ENCODE results near the gene RGMB. TPM values are rescaled to one million over a fixed set of nuclear protein-coding genes. Genes with fewer than 3 reads are reported as not detected.

The RGMB gene
- total and polyA plus RNA-seq, 2 of the 13 experiments (the other 11 are each of a cell fraction or from before 2014, with no cell fraction given): 3.0 to 3.8 TPM

- peak; percentile 87 for DNase-seq (ENCODE audit: low spot score)
- Histone ChIP-seq H3K4me1 (ENCODE audit: insufficient read depth, low read length) (peaks cover 60% of the 10 kb centered on the region), H3K4me3 (replicated peaks in 1 of 3; ENCODE audit: insufficient read depth in 1 of 3, low read depth in 2 of 3, low read length in 3 of 3) (peak overlapping the region in 1 of 3 experiments; percentile 19; a peak in 1 of 6 replicates), H2AFZ (ENCODE audit: low read length) (peak overlapping the region; percentile 54), H4K20me1 (ENCODE audit: insufficient read depth, low read length) (peaks cover 10% of the 10 kb centered on the region; the same call in 1 of the 2 replicates), H3K4me2 (ENCODE audit: low read depth, low read length) (peak overlapping the region; percentile 65), H3K9me3 (ENCODE audit: low read length) (no peaks in the 10 kb centered on the region), H3K27me3 (ENCODE audit: control insufficient read depth in 1 of 2, insufficient read depth in 2 of 2, low read length in 2 of 2) (no peaks in the 10 kb centered on the region), H3K27ac (ENCODE audit: extremely low read length, insufficient read depth, low read length) (peak overlapping the region; percentile 59), H3K9ac (ENCODE audit: insufficient read depth, low read depth, low read length) (no peak overlapping the region), H3K79me2 (ENCODE audit: insufficient read depth, low read length) (peaks cover 48% of the 10 kb centered on the region), H3K36me3 (replicated peaks in 1 of 2; ENCODE audit: control insufficient read depth in 1 of 2, insufficient read depth in 2 of 2, low read length in 2 of 2) (peaks cover 10 to 16% of the 10 kb centered on the region in 2 experiments; a peak in 4 of 5 replicates)
- ChIA-PET CTCF (ENCODE audit: low intra/inter-chr PET ratio, low total read pairs) (no interaction called here), POLR2A (no interaction called here)
- BruUV-seq (replicated peaks): no TSS peak
- WGBS (ENCODE audit: low lambda C conversion rate): 0% methylated on average over 5 of the region's 11 CpGs
- peak; percentile 96 for ATAC-seq
- FAIRE-seq: peak; percentile 82
- intact Hi-C loops (cut with micrococcal nuclease; ENCODE audit: unreplicated experiment) (loop anchor here (10.0 kb wide), 1 partner anchor 1485 kb away; no protein-coding TSS in a partner anchor), in situ Hi-C loops (cut with HindIII; ENCODE audit: extremely low pct_ligation_motif_present, low pct_unique_long_range_greater_than_20kb) (loop anchor here (10.0 kb wide), 1 partner anchor 245 kb away; no protein-coding TSS in a partner anchor)
- TF ChIP-seq ELF3 (CRISPR knock-in tag; IDR thresholded peaks at IDR 0.05) (peak; percentile 30; the same call in 1 of the 2 replicates), ZNF317 (CRISPR knock-in tag; IDR thresholded peaks at IDR 0.05) (peak; percentile 54; the same call in 1 of the 2 replicates), ZFX (CRISPR knock-in tag; IDR thresholded peaks at IDR 0.05; ENCODE audit: low read depth) (peak; percentile 70), HDAC1 (CRISPR knock-in tag; IDR thresholded peaks at IDR 0.05) (peak; percentile 66), POGZ (CRISPR knock-in tag; IDR thresholded peaks at IDR 0.05) (peak; percentile 70), ERF (CRISPR knock-in tag; IDR thresholded peaks at IDR 0.05) (peak; percentile 52; the same call in 1 of the 2 replicates), ZNF652 (CRISPR knock-in tag; IDR thresholded peaks at IDR 0.05; ENCODE audit: borderline replicate concordance, low read depth) (no peak), RXRA (CRISPR knock-in tag; IDR thresholded peaks at IDR 0.05) (peak; percentile 81), ZNF792 (CRISPR knock-in tag; IDR thresholded peaks at IDR 0.05) (0 out of 2 replicates have a peak, but pooled peaks have one; percentile 48), ZNF781 (CRISPR knock-in tag; IDR thresholded peaks at IDR 0.05; ENCODE audit: borderline replicate concordance, not compliant biosample characterization) (peak; percentile 82), ZBTB20 (CRISPR knock-in tag; IDR thresholded peaks at IDR 0.05; ENCODE audit: borderline replicate concordance, low read depth) (peak; percentile 75; the same call in 1 of the 2 replicates), NCOA2 (CRISPR knock-in tag; IDR thresholded peaks at IDR 0.05) (peak; percentile 50; the same call in 1 of the 2 replicates), PHF21A (CRISPR knock-in tag; IDR thresholded peaks at IDR 0.05) (peak; percentile 78), HNRNPH1 (optimal IDR thresholded peaks at IDR 0.05; ENCODE audit: low read depth, low read length) (no peak), RAD21 (CRISPR knock-in tag; IDR thresholded peaks at IDR 0.05) (0 out of 2 replicates have a peak, but pooled peaks have one; percentile 17), SKI (IDR thresholded peaks at IDR 0.05; ENCODE audit: partially characterized antibody) (peak; percentile 55), REPIN1 (CRISPR knock-in tag; IDR thresholded peaks at IDR 0.05; ENCODE audit: borderline replicate concordance, low read depth) (0 out of 2 replicates have a peak, but pooled peaks have one; percentile 22), ZNF510 (CRISPR knock-in tag; IDR thresholded peaks at IDR 0.05; ENCODE audit: low read depth) (no peak), CBX2 (IDR thresholded peaks at IDR 0.05; ENCODE audit: low read depth, low read length) (no peak), CBX2 (CRISPR knock-in tag; IDR thresholded peaks at IDR 0.05; ENCODE audit: low read depth) (no peak), ELF4 (CRISPR knock-in tag; IDR thresholded peaks at IDR 0.05; ENCODE audit: borderline replicate concordance) (0 out of 2 replicates have a peak, but pooled peaks have one; percentile 33), EP300 (IDR thresholded peaks at IDR 0.05; ENCODE audit: low read depth in 2 of 2, low read length in 2 of 2) (0 out of 4 replicates have a peak, but pooled peaks have one; percentile 37 to 41), EP300 (CRISPR knock-in tag; IDR thresholded peaks at IDR 0.05; ENCODE audit: borderline replicate concordance) (no peak), FOXA3 (CRISPR knock-in tag; IDR thresholded peaks at IDR 0.05) (peak; percentile 33; the same call in 1 of the 2 replicates), RNF2 (conservative IDR thresholded peaks at IDR 0.05; ENCODE audit: low read depth) (no peak)
- TF ChIP-seq, protein P1, sequence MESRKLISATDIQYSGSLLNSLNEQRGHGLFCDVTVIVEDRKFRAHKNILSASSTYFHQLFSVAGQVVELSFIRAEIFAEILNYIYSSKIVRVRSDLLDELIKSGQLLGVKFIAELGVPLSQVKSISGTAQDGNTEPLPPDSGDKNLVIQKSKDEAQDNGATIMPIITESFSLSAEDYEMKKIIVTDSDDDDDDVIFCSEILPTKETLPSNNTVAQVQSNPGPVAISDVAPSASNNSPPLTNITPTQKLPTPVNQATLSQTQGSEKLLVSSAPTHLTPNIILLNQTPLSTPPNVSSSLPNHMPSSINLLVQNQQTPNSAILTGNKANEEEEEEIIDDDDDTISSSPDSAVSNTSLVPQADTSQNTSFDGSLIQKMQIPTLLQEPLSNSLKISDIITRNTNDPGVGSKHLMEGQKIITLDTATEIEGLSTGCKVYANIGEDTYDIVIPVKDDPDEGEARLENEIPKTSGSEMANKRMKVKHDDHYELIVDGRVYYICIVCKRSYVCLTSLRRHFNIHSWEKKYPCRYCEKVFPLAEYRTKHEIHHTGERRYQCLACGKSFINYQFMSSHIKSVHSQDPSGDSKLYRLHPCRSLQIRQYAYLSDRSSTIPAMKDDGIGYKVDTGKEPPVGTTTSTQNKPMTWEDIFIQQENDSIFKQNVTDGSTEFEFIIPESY (CRISPR knock-in tag; IDR thresholded peaks at IDR 0.05): peak; percentile 15; the same call in 1 of the 2 replicates
Observed at GRCh38 chr5:98779264-98779877, 5.9 kb downstream of the RGMB start.

All from HepG2 (cell line).